HG03342 (cell line): ENCODE results near the gene MMP14.
"Not testable (repeated sequence)": the region's sequence is repeated elsewhere in the genome, so short reads cannot be mapped to it uniquely, and the experiment has no call there.

Source experiments
- ATAC-seq: cut with Tn5 transposase; IDR thresholded peaks from one replicate; pipeline ENCODE4 v1.9.1; 2021; ENCODE audit warnings: mild to moderate bottlenecking, moderate library complexity; ENCODE audit not compliant: unreplicated experiment

The MMP14 gene

GRCh38 chr14:22814373-22814772, 22.0 kb upstream of the MMP14 start:
- no peak for ATAC-seq

- no peak for ATAC-seq
These were observed 21.3 kb upstream of the MMP14 start, which contains the start of gene SLC7A7 for GRCh38 chr14:22814941-22815713. Gene SLC7A7, minus strand, starts transcription at chr14:22815435. Its CDS starts 2,037 bp downstream, at chr14:22813398.

GRCh38 chr14:22819151-22819988, 17.0 kb upstream of the MMP14 start:
- peak; percentile 51 for ATAC-seq

- ATAC-seq: no peak
These were observed 15.7 kb upstream of the MMP14 start for GRCh38 chr14:22820731-22821130.

GRCh38 chr14:22821193-22822015, 15.0 kb upstream of the MMP14 start:
- no peak for ATAC-seq

- ATAC-seq: no peak
These were observed 14.3 kb upstream of the MMP14 start for GRCh38 chr14:22822016-22822570.

GRCh38 chr14:22822571-22823098, 13.8 kb upstream of the MMP14 start:
- ATAC-seq: peak; percentile 36

- ATAC-seq: no peak
These were observed 11.6 kb upstream of the MMP14 start for GRCh38 chr14:22824711-22825359.

GRCh38 chr14:22829076-22829660, 7.2 kb upstream of the MMP14 start:
- not testable (repeated sequence) for ATAC-seq

GRCh38 chr14:22829661-22830442, 6.5 kb upstream of the MMP14 start, which contains the start of gene MRPL52:
Gene MRPL52, plus strand, starts transcription at chr14:22829887. Its CDS starts 26 bp downstream, at chr14:22829913.
- ATAC-seq: peak; percentile 87

GRCh38 chr14:22830443-22831010, 5.9 kb upstream of the MMP14 start:
- ATAC-seq: no peak

GRCh38 chr14:22835505-22835904, 880 bp upstream of the MMP14 start:
- ATAC-seq: no peak

GRCh38 chr14:22837114-22837749, 847 bp downstream of the MMP14 start:
- ATAC-seq: no peak

- ATAC-seq: no peak
These were observed 1.6 kb downstream of the MMP14 start for GRCh38 chr14:22837750-22838538.

GRCh38 chr14:22838631-22839041, 2.3 kb downstream of the MMP14 start:
- no peak for ATAC-seq

- no peak for ATAC-seq
These were observed 2.9 kb downstream of the MMP14 start for GRCh38 chr14:22839159-22839779.

- ATAC-seq: no peak
These were observed 4.9 kb downstream of the MMP14 start for GRCh38 chr14:22841311-22841710.
